ENCODE measurements around the gene LIMCH1. TPM values are rescaled to one million over a fixed set of nuclear protein-coding genes. Genes with fewer than 3 reads are reported as not detected.
A peak's percentile ranks its signal among the peaks of the same experiment; 100 is the strongest.

The LIMCH1 gene
- total RNA-seq, 6 experiments from 2014 or later: 14.4 to 236 (median 205) TPM

- Mint-ChIP-seq H3K9me3 (no peaks in the 10 kb centered on the region), H3K4me1 (ENCODE audit: low read depth) (peaks cover 59% of the 10 kb centered on the region), H3K36me3 (ENCODE audit: low read depth) (peaks cover 16% of the 10 kb centered on the region; the same call in 1 of the 2 replicates), H3K27me3 (ENCODE audit: insufficient read depth) (peaks cover 10% of the 10 kb centered on the region; the same call in 1 of the 2 replicates), H3K27ac (no peak overlapping the region), H3K4me3 (no peak overlapping the region)
- no peak for DNase-seq
- TF ChIP-seq CTCF (IDR thresholded peaks at IDR 0.05): no peak
These were observed 71.9 kb downstream of the LIMCH1 start for GRCh38 chr4:41609851-41610250.

- H3K27ac Mint-ChIP-seq: peak overlapping the region; percentile 4; the same call in 1 of the 2 replicates
- no peak for DNase-seq
- no peak overlapping the region for H3K4me3 Mint-ChIP-seq
- peaks cover 10% of the 10 kb centered on the region; the same call in 1 of the 2 replicates for H3K27me3 Mint-ChIP-seq (ENCODE audit: insufficient read depth)
- H3K36me3 Mint-ChIP-seq (ENCODE audit: low read depth): peaks cover 14% of the 10 kb centered on the region; the same call in 1 of the 2 replicates
- H3K9me3 Mint-ChIP-seq: no peaks in the 10 kb centered on the region
- no peak for TF ChIP-seq CTCF (IDR thresholded peaks at IDR 0.05)
- H3K4me1 Mint-ChIP-seq (ENCODE audit: low read depth): peaks cover 56% of the 10 kb centered on the region
These were observed 72.5 kb downstream of the LIMCH1 start for GRCh38 chr4:41610474-41610873.

GRCh38 chr4:41611124-41611838 is 73.3 kb downstream of the LIMCH1 start:
- Mint-ChIP-seq H3K27ac (no peak overlapping the region), H3K4me3 (no peak overlapping the region), H3K9me3 (no peaks in the 10 kb centered on the region), H3K4me1 (ENCODE audit: low read depth) (peaks cover 48% of the 10 kb centered on the region), H3K27me3 (ENCODE audit: insufficient read depth) (peaks cover 10% of the 10 kb centered on the region; the same call in 1 of the 2 replicates), H3K36me3 (ENCODE audit: low read depth) (peaks cover 17% of the 10 kb centered on the region; the same call in 1 of the 2 replicates)
- no peak for TF ChIP-seq CTCF (IDR thresholded peaks at IDR 0.05)
- DNase-seq: no peak

GRCh38 chr4:41611881-41612871 is 74.2 kb downstream of the LIMCH1 start:
- peaks cover 10% of the 10 kb centered on the region; the same call in 1 of the 2 replicates for H3K27me3 Mint-ChIP-seq (ENCODE audit: insufficient read depth)
- H3K9me3 Mint-ChIP-seq: no peaks in the 10 kb centered on the region
- H3K27ac Mint-ChIP-seq: peak overlapping the region; percentile 73; the same call in 1 of the 2 replicates
- H3K36me3 Mint-ChIP-seq (ENCODE audit: low read depth): peaks cover 17% of the 10 kb centered on the region; the same call in 1 of the 2 replicates
- peaks cover 47% of the 10 kb centered on the region for H3K4me1 Mint-ChIP-seq (ENCODE audit: low read depth)
- no peak for TF ChIP-seq CTCF (IDR thresholded peaks at IDR 0.05)
- no peak for DNase-seq
- peak overlapping the region; percentile 86; the same call in 1 of the 2 replicates for H3K4me3 Mint-ChIP-seq

GRCh38 chr4:41613386-41613785 is 75.4 kb downstream of the LIMCH1 start:
- peaks cover 17% of the 10 kb centered on the region; the same call in 1 of the 2 replicates for H3K36me3 Mint-ChIP-seq (ENCODE audit: low read depth)
- peaks cover 47% of the 10 kb centered on the region for H3K4me1 Mint-ChIP-seq (ENCODE audit: low read depth)
- H3K27ac Mint-ChIP-seq: peak overlapping the region; percentile 67; the same call in 1 of the 2 replicates
- peaks cover 11% of the 10 kb centered on the region; the same call in 1 of the 2 replicates for H3K27me3 Mint-ChIP-seq (ENCODE audit: insufficient read depth)
- DNase-seq: no peak
- H3K9me3 Mint-ChIP-seq: no peaks in the 10 kb centered on the region
- TF ChIP-seq CTCF (IDR thresholded peaks at IDR 0.05): no peak
- peak overlapping the region; percentile 86 for H3K4me3 Mint-ChIP-seq
